Measurements from ENCODE around the gene GNB1L. TPM values are rescaled to one million over a fixed set of nuclear protein-coding genes. Genes with fewer than 3 reads are reported as not detected.

The GNB1L gene
- total and polyA plus RNA-seq, 9 of the 15 experiments (the other 6 are each of a cell fraction or from before 2014, with no cell fraction given), result 0.56 to 50.5 (median 10.2) TPM

DNA sequence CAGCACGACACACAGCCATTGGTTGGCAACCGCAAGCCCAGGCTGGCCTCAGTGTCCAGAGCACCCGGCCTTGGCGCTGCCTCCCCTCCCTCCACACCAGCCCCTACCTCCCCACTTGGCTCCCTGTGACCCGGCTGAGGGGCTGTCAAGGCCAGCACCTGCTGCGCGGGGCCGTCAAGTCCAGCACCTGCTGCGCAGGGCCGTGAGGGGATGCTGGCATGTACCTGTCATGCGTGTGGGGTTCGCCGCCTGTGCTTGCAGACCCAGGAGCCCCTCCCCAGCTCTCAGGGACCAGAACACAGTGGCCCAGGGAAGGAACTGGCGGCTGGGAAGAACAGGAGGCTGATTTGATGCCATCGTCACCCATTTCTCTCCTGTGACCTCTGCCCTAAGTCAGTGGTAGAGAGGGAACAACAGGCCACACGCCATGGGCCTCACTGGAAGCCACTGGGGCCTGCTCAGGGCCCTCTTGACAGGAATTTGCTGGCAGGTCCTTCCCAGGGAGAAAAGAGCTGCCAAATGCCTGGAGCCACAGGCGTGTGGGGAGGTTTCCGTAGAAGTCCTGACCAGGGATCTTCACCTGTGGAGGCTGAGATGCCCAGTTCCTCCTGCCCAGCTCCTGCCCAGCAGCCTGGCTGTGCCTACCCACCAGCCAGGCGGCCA is 56.5 kb downstream of the GNB1L start (continued):
- TF ChIP-seq, protein P1, sequence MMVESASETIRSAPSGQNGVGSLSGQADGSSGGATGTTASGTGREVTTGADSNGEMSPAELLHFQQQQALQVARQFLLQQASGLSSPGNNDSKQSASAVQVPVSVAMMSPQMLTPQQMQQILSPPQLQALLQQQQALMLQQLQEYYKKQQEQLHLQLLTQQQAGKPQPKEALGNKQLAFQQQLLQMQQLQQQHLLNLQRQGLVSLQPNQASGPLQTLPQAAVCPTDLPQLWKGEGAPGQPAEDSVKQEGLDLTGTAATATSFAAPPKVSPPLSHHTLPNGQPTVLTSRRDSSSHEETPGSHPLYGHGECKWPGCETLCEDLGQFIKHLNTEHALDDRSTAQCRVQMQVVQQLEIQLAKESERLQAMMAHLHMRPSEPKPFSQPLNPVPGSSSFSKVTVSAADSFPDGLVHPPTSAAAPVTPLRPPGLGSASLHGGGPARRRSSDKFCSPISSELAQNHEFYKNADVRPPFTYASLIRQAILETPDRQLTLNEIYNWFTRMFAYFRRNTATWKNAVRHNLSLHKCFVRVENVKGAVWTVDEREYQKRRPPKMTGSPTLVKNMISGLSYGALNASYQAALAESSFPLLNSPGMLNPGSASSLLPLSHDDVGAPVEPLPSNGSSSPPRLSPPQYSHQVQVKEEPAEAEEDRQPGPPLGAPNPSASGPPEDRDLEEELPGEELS (CRISPR knock-in tag; IDR thresholded peaks at IDR 0.05; ENCODE audit: borderline replicate concordance), result no peak
- TF ChIP-seq, protein P2, sequence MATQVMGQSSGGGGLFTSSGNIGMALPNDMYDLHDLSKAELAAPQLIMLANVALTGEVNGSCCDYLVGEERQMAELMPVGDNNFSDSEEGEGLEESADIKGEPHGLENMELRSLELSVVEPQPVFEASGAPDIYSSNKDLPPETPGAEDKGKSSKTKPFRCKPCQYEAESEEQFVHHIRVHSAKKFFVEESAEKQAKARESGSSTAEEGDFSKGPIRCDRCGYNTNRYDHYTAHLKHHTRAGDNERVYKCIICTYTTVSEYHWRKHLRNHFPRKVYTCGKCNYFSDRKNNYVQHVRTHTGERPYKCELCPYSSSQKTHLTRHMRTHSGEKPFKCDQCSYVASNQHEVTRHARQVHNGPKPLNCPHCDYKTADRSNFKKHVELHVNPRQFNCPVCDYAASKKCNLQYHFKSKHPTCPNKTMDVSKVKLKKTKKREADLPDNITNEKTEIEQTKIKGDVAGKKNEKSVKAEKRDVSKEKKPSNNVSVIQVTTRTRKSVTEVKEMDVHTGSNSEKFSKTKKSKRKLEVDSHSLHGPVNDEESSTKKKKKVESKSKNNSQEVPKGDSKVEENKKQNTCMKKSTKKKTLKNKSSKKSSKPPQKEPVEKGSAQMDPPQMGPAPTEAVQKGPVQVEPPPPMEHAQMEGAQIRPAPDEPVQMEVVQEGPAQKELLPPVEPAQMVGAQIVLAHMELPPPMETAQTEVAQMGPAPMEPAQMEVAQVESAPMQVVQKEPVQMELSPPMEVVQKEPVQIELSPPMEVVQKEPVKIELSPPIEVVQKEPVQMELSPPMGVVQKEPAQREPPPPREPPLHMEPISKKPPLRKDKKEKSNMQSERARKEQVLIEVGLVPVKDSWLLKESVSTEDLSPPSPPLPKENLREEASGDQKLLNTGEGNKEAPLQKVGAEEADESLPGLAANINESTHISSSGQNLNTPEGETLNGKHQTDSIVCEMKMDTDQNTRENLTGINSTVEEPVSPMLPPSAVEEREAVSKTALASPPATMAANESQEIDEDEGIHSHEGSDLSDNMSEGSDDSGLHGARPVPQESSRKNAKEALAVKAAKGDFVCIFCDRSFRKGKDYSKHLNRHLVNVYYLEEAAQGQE (IDR thresholded peaks at IDR 0.05; ENCODE audit: borderline replicate concordance), result no peak
- TF ChIP-seq, protein P2 (CRISPR knock-in tag; IDR thresholded peaks at IDR 0.05; ENCODE audit: low read depth), result no peak
- TF ChIP-seq, protein P3, sequence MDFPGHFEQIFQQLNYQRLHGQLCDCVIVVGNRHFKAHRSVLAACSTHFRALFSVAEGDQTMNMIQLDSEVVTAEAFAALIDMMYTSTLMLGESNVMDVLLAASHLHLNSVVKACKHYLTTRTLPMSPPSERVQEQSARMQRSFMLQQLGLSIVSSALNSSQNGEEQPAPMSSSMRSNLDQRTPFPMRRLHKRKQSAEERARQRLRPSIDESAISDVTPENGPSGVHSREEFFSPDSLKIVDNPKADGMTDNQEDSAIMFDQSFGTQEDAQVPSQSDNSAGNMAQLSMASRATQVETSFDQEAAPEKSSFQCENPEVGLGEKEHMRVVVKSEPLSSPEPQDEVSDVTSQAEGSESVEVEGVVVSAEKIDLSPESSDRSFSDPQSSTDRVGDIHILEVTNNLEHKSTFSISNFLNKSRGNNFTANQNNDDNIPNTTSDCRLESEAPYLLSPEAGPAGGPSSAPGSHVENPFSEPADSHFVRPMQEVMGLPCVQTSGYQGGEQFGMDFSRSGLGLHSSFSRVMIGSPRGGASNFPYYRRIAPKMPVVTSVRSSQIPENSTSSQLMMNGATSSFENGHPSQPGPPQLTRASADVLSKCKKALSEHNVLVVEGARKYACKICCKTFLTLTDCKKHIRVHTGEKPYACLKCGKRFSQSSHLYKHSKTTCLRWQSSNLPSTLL (IDR thresholded peaks at IDR 0.05), result no peak
- TF ChIP-seq ZKSCAN3 (CRISPR knock-in tag; IDR thresholded peaks at IDR 0.05) (no peak), ZBTB17 (CRISPR knock-in tag; IDR thresholded peaks at IDR 0.05) (0 out of 2 replicates have a peak, but pooled peaks have one; percentile 25), CBFA2T3 (IDR thresholded peaks at IDR 0.05) (no peak), NELFE (IDR thresholded peaks at IDR 0.05; ENCODE audit: insufficient read depth, insufficient read length) (no peak), ZNF311 (CRISPR knock-in tag; IDR thresholded peaks at IDR 0.05) (no peak), ARNT (IDR thresholded peaks at IDR 0.05) (no peak), ZNF184 (CRISPR knock-in tag; IDR thresholded peaks at IDR 0.05) (0 out of 2 replicates have a peak, but pooled peaks have one; percentile 4), MTA3 (IDR thresholded peaks at IDR 0.05; ENCODE audit: borderline replicate concordance) (no peak), ZNF717 (CRISPR knock-in tag; IDR thresholded peaks at IDR 0.05) (0 out of 2 replicates have a peak, but pooled peaks have one; percentile 20), ZNF3 (CRISPR knock-in tag; IDR thresholded peaks at IDR 0.05) (no peak)
- TF ChIP-seq, protein P4, sequence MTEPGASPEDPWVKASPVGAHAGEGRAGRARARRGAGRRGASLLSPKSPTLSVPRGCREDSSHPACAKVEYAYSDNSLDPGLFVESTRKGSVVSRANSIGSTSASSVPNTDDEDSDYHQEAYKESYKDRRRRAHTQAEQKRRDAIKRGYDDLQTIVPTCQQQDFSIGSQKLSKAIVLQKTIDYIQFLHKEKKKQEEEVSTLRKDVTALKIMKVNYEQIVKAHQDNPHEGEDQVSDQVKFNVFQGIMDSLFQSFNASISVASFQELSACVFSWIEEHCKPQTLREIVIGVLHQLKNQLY (CRISPR knock-in tag; conservative IDR thresholded peaks at IDR 0.05), result peak in 1 of 2 experiments; percentile 41; a peak in 1 of 4 replicates
